ENCODE measurements around the gene PLEKHS1. TPM values are rescaled to one million over a fixed set of nuclear protein-coding genes. Genes with fewer than 3 reads are reported as not detected.

Gene PLEKHS1
- total RNA-seq: 0.22 TPM in 2 replicates

GRCh38 chr10:113751181-113751732, at the start of gene PLEKHS1:
Gene PLEKHS1, plus strand, starts transcription at chr10:113751682. Its CDS starts 3,596 bp downstream, at chr10:113755278.
- intact Hi-C loops (cut with micrococcal nuclease): no loop called here

- intact Hi-C loops (cut with micrococcal nuclease): loop anchor here (1.0 to 5.0 kb wide), 4 partner anchors 25 to 600 kb away; partner anchors contain the start of gene CASP7
Observed at GRCh38 chr10:113704637-113705343, 46.7 kb upstream of the PLEKHS1 start.

DNA sequence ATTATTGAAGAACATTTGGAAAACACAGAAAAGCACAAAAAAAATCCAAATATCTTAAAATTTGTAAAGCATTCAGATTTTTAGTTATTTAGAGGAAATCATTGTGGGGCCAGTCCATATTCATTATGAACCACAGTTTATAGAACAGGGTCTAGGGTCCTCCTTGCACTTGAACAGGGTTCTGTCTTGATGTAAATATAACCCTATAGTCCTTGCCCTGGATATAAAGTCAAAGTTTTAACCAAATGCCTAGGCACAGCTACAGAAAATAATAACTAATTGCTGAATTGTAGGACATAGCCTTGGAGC, 46.2 kb upstream of the PLEKHS1 start:
- intact Hi-C loops (cut with micrococcal nuclease): loop anchor here (1.0 to 5.0 kb wide), 4 partner anchors 26 to 599 kb away; partner anchors contain the start of gene CASP7

DNA sequence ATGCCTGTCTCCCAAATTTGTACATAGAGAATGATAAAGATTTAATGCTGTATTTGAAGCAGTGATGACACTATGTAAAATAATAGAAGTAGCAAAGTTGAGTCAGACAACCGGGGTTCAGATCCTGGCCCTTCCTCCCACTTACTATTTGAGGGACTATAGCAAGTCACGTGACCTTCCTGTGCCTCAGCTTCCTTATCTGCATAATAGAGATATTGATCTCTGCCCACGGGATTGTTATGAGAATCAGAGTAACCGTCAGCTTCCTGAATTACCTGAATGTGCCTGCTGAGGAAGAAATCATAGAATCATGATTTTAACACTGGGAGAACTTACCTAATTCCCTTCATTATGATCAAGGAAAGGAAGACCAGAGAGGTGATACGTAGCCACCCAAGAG, 44.9 kb upstream of the PLEKHS1 start:
- intact Hi-C loops (cut with micrococcal nuclease): loop anchor here (5.0 kb wide), 1 partner anchor 91 kb away; no protein-coding TSS in a partner anchor

GRCh38 chr10:113708640-113709039, 42.8 kb upstream of the PLEKHS1 start:
- intact Hi-C loops (cut with micrococcal nuclease): loop anchor here (5.0 kb wide), 1 partner anchor 89 kb away; no protein-coding TSS in a partner anchor

- intact Hi-C loops (cut with micrococcal nuclease): loop anchor here (5.0 kb wide), 1 partner anchor 88 kb away; no protein-coding TSS in a partner anchor
Observed at GRCh38 chr10:113709221-113709838, 42.2 kb upstream of the PLEKHS1 start.

DNA sequence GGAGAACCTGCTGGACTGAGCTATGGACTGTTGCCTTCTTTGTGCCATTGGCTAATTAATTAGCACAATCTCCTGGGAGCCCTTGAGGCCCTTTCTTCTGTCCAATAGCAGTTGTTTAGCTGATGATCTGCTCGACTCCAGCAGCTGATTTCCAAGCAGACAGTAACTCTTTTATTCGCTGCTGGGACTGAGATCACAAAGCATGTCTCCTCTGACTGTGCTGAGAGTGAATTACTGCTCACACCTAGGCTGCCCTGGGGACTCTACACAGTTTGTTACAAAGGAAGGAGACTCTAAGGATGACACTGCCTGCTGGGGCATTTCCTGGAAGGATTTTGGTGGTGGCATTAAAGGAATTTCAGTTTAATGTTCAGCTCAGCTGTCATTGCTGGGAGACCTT, 40.3 kb upstream of the PLEKHS1 start:
- intact Hi-C loops (cut with micrococcal nuclease): no loop called here

DNA sequence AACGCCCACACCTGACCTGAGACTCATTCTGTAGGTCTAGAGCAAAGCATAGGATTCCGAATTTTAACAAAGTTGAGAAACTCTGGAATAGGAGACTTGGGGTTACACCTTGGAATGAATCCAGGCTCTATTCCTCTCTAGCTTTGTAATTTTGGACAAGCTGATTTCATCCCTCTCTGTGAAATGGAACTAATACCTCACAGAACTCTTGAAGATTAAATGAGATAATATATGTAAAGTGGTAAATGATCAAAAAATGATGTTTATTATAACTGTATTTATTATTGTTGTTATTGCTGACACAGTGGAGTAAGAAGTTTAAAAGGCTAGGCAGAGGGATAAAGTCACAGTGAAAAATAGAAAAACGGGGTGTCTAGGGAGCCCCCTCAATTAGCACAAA, 39.5 kb upstream of the PLEKHS1 start:
- intact Hi-C loops (cut with micrococcal nuclease): no loop called here

GRCh38 chr10:113712755-113713639, 38.5 kb upstream of the PLEKHS1 start:
- intact Hi-C loops (cut with micrococcal nuclease): no loop called here

- intact Hi-C loops (cut with micrococcal nuclease): no loop called here
Observed at GRCh38 chr10:113713640-113713982, 37.9 kb upstream of the PLEKHS1 start.

GRCh38 chr10:113716109-113716910, 35.2 kb upstream of the PLEKHS1 start:
- intact Hi-C loops (cut with micrococcal nuclease): loop anchor here (5.0 kb wide), 1 partner anchor 39 kb away; the partner anchor contains the start of gene CASP7

GRCh38 chr10:113718969-113719822, 32.3 kb upstream of the PLEKHS1 start:
- intact Hi-C loops (cut with micrococcal nuclease): loop anchor here (5.0 kb wide), 1 partner anchor 42 kb away; the partner anchor contains the start of gene CASP7

- intact Hi-C loops (cut with micrococcal nuclease): no loop called here
Observed at GRCh38 chr10:113720386-113720785, 31.1 kb upstream of the PLEKHS1 start.

DNA sequence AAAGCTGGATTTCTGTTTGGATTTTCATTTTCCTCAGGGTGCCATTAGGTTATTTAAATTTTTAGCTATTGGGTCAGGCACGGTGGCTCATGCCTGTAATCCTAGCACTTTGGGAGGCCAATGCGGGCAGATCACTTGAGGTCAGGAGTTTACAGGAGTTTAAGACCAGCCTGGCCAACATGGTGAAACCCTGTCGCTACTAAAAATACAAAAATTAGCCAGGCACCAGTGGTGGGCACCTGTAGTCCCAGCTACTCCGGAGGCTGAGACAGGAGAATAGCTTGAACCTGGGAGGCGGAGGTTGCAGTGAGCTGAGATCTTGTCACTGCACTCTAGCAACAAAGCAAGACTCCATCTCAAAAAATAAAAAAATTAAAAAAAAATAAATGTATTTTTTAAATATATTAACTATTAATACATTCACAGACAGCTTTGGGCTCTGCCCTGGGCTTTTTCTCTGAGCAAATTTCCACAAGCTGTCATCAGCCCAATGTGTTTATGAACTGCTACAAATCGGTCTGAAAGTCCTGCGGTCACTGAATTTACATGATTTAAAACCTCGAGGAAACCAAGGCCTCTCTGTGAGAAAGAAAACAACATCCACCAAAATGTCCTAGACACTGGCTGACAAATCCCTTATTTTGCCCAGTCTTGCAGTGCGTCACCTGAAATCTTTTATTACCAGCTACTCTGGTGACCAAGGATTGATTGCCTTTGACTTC, 19.2 kb upstream of the PLEKHS1 start:
- intact Hi-C loops (cut with micrococcal nuclease): no loop called here

- intact Hi-C loops (cut with micrococcal nuclease): no loop called here
Observed at GRCh38 chr10:113732966-113733365, 18.5 kb upstream of the PLEKHS1 start.

GRCh38 chr10:113733635-113734034, 17.8 kb upstream of the PLEKHS1 start:
- intact Hi-C loops (cut with micrococcal nuclease): no loop called here

DNA sequence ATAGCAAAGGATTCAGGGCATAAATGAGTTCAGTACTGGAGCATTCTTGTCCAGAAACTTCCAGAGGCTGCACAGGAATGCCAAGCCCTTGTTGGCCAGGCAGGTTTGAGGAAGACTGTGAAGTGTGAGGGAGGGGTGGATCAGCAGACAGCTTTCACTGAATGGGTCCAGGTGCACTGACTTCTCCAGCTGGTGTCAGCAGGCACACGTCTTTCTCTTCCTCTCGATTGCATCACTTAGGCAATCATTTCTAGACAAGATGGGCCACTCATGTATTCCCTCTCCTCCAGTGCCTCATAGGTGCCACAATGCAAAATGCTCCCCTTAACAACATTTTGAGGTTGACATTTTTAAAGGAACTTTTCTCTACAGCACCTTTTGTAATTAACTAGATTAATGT, 15.6 kb upstream of the PLEKHS1 start:
- intact Hi-C loops (cut with micrococcal nuclease): no loop called here

- intact Hi-C loops (cut with micrococcal nuclease): no loop called here
Observed at GRCh38 chr10:113736576-113736975, 14.9 kb upstream of the PLEKHS1 start.

DNA sequence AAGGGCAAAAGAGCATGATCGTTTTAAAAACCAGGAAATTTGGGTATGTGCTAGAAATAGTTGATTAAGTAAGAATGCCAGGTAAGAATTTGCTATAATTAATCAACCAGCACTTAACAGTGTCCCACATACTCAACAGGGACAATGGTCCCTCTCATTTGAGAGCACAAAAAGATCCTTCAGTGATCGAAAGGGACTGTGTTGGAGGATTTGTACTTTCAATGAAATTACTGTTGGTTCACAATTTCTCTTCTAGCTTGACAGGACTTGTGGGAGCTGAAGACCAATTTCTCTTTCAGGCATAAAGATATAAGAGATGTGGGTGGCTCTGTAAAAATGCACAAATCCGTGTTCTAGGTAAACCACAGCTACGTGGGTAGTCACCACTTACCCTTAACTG, 12.5 kb upstream of the PLEKHS1 start:
- intact Hi-C loops (cut with micrococcal nuclease): no loop called here
